NCI-H226 (cell line): ENCODE data around the gene RAB3C.

Source experiments
- DNase-seq: peaks from one replicate; pipeline ENCODE4 v3.0.0-alpha.2; 2015

Gene RAB3C

DNA sequence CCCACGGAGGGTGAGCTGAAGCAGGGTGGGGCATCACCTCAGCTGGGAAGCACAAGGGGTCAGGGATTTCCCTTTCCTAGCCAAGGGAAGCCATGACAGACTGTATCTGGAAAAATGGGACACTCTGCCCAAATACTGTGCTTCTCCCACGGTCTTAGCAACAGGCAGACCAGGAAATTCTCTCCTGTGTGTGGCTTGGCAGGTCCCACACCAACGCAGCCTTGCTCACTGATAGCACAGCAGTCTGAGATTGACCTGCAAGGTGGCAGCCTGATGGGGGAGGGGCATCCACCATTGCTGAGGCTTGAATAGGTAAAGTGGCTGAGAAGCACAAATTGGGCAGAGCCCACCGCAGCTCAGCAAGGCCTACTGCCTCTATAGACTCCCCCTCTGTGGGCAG lies 23.2 kb downstream of the RAB3C start:
- DNase-seq, result no peak

DNA sequence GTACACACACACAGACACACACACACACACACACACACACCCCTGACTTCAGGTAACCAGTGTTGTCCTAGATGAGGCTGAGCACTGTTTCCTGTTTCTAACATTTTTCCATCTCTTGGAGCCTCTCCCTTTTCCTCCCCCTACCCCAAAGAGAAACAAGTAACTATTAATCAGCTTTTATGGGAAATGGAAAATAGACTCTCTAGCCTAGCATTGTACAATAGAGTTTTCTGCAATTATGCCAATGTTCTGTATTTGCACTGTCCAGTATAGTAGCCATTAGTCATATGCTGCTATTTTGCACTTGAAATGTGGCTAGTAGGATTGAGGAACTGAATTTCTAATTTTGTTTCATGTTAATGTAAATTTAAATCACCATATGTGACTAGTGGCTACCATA lies 33.1 kb downstream of the RAB3C start:
- DNase-seq, result no peak

DNA sequence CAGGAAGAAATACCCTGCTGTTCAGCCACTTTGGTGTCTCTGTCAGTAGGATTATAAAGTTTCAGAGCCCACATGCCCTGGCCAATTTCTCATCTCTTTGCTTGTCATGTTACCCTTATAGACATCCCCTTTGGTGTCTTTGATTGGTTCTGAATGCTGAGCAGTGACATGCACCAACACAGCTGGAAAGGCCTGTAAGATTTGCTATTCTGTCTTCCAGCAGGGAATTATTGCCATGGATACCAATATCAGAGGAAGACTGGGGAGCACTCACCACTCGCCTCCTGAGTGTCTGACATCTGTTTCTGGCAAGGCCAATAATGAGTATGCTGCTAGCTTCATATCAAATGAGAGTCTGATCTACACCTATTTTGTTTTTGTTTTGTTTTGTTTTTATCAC lies 34.4 kb downstream of the RAB3C start:
- no peak for DNase-seq

GRCh38 chr5:58620336-58620735 lies 37.5 kb downstream of the RAB3C start:
- no peak for DNase-seq

GRCh38 chr5:58622936-58623871 lies 40.3 kb downstream of the RAB3C start:
- DNase-seq, result no peak

GRCh38 chr5:58628626-58629025 lies 45.8 kb downstream of the RAB3C start:
- no peak for DNase-seq

- DNase-seq, result no peak
Measured at GRCh38 chr5:58629271-58630159, 46.6 kb downstream of the RAB3C start.

DNA sequence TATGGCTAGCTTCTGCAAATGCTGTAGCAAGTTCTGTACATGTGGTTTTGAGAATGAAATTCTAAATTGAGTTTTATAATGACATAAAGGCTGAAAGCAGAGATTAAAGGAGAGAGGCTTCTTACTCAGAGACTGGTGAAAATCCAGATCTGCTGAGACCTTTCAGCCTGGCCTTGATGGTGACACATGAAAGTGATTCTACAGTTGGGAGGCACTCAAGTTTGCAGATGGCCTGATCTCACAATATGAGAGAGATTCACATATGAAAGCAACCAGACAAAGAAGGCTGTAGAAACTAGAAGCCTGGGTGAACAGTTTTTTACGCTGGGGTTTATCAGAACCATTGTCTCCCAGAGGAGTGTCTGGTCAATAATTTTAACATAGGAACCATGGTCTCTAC lies 49.0 kb downstream of the RAB3C start:
- DNase-seq, result no peak

GRCh38 chr5:58635416-58635815 lies 52.5 kb downstream of the RAB3C start:
- no peak for DNase-seq

- no peak for DNase-seq
Measured at GRCh38 chr5:58640011-58640410, 57.1 kb downstream of the RAB3C start.

DNA sequence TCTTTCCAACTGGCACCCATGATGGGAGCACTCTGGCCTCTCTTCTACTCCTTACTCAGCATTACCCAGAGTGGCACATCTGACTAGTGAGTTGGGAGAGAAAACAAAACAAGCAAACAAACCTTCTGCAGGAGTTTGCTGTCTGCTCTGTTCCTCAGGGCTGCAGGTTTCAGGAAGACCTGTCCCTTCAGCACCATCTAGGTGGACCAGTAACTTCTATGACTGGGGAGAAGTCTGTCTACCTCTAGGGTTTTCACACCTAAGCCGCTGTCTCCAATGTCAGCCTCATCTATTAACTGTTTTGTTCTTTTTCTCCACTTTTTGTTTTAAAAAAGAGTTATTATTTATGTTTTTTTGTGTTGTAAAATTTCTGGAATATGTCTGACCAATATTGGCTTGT lies 58.7 kb downstream of the RAB3C start:
- no peak for DNase-seq

- DNase-seq, result no peak
Measured at GRCh38 chr5:58648846-58649245, 66.0 kb downstream of the RAB3C start.

GRCh38 chr5:58649716-58650115 lies 66.8 kb downstream of the RAB3C start:
- DNase-seq, result no peak

- DNase-seq, result no peak
Measured at GRCh38 chr5:58653521-58653920, 70.6 kb downstream of the RAB3C start.

DNA sequence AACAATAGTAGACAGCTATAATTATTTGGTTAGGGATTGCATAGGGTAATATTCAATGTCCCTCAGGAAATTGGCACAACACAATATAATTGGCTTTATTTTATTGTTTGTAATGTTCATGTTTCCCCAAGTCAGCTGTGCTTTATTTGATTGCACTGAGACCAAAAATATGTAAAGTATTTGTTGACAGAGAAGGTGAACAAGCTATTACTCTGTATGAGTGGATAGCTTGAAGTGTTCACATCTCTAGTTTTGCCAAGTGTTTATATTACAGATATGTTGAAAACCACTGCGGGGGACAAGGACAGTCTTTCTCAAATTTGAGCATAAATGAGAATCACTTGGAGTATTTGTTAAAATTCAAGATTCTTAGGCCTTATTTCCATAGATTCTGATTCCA lies 83.3 kb downstream of the RAB3C start:
- DNase-seq, result no peak

- DNase-seq, result no peak
Measured at GRCh38 chr5:58666598-58667581, 84.0 kb downstream of the RAB3C start.

DNA sequence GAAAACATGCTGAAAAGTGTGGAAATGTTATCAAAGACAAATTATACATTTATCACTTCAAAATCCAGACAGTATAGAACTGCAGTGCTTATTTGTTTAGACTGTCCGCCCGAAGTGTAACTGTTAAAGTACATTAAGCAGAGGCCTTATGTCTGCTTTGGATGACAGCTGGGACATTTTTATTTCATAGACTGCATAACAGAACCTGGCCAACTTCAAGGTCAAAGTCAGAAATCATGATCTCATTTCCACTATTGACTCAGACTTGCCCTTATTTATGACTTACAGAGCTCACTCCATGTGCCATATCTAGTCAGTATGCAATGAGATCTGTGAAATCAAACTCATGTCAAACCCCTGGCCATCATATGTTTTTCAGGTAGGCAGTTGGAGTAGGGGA lies 87.7 kb downstream of the RAB3C start:
- no peak for DNase-seq

DNA sequence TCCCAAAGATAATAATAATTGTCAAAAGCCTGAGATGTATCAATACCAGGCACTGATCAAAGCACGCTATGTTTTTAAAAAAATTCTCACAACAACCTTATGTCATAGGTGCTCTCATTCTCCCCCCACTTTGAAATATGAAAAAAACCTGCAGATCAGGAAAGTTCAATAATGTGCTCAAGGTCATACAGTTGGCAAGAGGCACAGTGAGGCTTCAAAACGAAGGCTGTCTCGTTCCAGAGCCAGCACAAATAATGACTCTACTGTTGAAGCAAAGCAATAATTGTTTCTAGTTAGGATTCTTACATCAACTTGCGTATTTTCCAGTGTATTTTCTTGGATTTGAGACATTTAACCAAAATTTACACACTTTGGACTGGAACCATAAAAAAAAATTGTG lies 88.3 kb downstream of the RAB3C start:
- no peak for DNase-seq

DNA sequence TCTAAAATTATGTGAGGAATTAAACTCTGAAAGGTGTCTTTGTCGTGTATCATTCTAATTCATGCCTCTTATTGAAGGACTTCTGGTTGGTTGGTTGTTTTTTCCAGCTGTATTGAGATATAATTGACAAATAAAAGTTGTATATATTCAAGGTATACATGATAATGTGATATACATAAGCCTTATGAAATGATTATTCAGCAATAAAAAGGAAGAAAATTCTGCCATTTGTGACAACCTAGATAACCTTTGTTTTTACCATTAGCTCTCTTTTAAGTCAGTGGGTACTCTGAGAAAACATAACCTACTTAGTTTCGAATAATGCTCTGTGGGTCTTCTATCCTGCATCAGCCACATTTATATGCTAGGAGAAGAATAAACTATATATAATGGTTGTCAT lies 89.6 kb downstream of the RAB3C start:
- DNase-seq, result no peak

GRCh38 chr5:58674070-58674469 lies 91.2 kb downstream of the RAB3C start:
- DNase-seq, result no peak

GRCh38 chr5:58674711-58675110 lies 91.8 kb downstream of the RAB3C start:
- DNase-seq, result no peak

DNA sequence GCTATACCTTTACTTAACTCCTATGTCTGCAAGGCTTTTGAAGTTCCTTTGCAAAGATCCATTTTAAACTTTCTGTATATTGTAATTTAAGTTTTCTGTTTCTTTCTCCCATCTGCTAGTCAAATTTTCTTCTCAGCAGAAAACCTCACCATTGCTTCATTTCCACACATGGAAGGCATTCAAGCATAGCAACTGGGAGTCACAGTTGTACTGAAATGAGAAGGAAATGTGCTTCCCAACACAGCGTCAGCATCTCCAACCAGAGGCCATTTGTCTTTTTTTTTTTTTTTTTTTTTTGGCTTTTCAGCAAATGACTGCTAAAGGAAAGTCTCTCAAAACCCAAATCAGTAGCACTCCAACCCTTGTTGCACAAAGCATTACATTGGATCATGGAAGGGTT lies 92.5 kb downstream of the RAB3C start:
- DNase-seq, result no peak

- no peak for DNase-seq
Measured at GRCh38 chr5:58677650-58678049, 94.8 kb downstream of the RAB3C start.
